HG03469 (cell line): ENCODE measurements around the gene GPS1.

ENCODE experiments used
- ATAC-seq: cut with Tn5 transposase; IDR thresholded peaks from one replicate; pipeline ENCODE4 v1.9.1; 2021; ENCODE audit warnings: mild to moderate bottlenecking, moderate library complexity, moderate number of reproducible peaks; ENCODE audit not compliant: unreplicated experiment

Gene GPS1

GRCh38 chr17:82086941-82087906, 35.5 kb downstream of the GPS1 start:
- ATAC-seq = no peak

- no peak for ATAC-seq
These were observed 36.5 kb downstream of the GPS1 start for GRCh38 chr17:82087961-82088837.

- ATAC-seq = no peak
These were observed 37.4 kb downstream of the GPS1 start for GRCh38 chr17:82088838-82089722.

GRCh38 chr17:82089723-82090548, 38.2 kb downstream of the GPS1 start:
- no peak for ATAC-seq

GRCh38 chr17:82090549-82091263, 39.0 kb downstream of the GPS1 start:
- no peak for ATAC-seq

- ATAC-seq = no peak
These were observed 39.8 kb downstream of the GPS1 start for GRCh38 chr17:82091264-82092066.

GRCh38 chr17:82092094-82092586, 40.4 kb downstream of the GPS1 start:
- ATAC-seq = no peak

- ATAC-seq = no peak
These were observed 40.9 kb downstream of the GPS1 start for GRCh38 chr17:82092628-82092994.

GRCh38 chr17:82092995-82093751, 41.5 kb downstream of the GPS1 start:
- no peak for ATAC-seq

GRCh38 chr17:82094931-82095776, 43.5 kb downstream of the GPS1 start:
- no peak for ATAC-seq

GRCh38 chr17:82095777-82096708, 44.3 kb downstream of the GPS1 start:
- no peak for ATAC-seq

GRCh38 chr17:82096709-82097183, 45.0 kb downstream of the GPS1 start:
- ATAC-seq = no peak

GRCh38 chr17:82097184-82097918, 45.7 kb downstream of the GPS1 start:
- ATAC-seq = no peak

GRCh38 chr17:82097919-82098168, 46.1 kb downstream of the GPS1 start:
- ATAC-seq = no peak
